ENCODE data around the gene HOXA4. TPM values are rescaled to one million over a fixed set of nuclear protein-coding genes. Genes with fewer than 3 reads are reported as not detected.

The HOXA4 gene
- polyA plus RNA-seq, 3 donors, result 0.48 TPM; not detected in 2

GRCh38 chr7:27156508-27156898 is 25.9 kb upstream of the HOXA4 start, which contains the start of gene HOXA7:
Gene HOXA7 (minus strand): TSS chr7:27156675. CDS start chr7:27156545, 130 bp downstream.
- no peaks in the 10 kb centered on the region for H3K79me2 ChIP-seq (ENCODE audit: insufficient read depth, low read length)
- peak within 1 kb of the TSS; percentile 63 for H3K4me2 ChIP-seq (replicated peaks; ENCODE audit: extremely low read depth, low read length, poor library complexity, severe bottlenecking)
- H3K4me1 ChIP-seq (ENCODE audit: control insufficient read depth in 1 of 2, insufficient read depth in 2 of 2, low read length in 2 of 2), result peaks cover 58 to 63% of the 10 kb centered on the region in 2 donors
- Mint-ChIP-seq H3K9me3 (peaks cover 0 to 64% (median 24%) of the 10 kb centered on the region in 7 donors), H3K36me3 (peaks cover 6 to 23% of the 10 kb centered on the region in 2 donors), H3K4me1 (peaks cover 66% of the 10 kb centered on the region), H3K4me3 (peak within 1 kb of the TSS; percentile 54 to 93), H3K27me3 (ENCODE audit: low read depth in 3 of 3) (peaks cover 88 to 97% (median 91%) of the 10 kb centered on the region in 3 donors), H3K27ac (no peak within 1 kb of the TSS)
- WGBS (ENCODE audit: insufficient coverage), result 0% methylated on average over 26 of the region's 33 CpGs
- H4K20me1 ChIP-seq (ENCODE audit: insufficient read depth, low read length), result no peaks in the 10 kb centered on the region
- no peaks in the 10 kb centered on the region for H3K36me3 ChIP-seq (replicated peaks in 1 of 2; ENCODE audit: control insufficient read depth in 1 of 2, insufficient read depth in 2 of 2, low read length in 2 of 2)
- no peak for TF ChIP-seq CTCF (IDR thresholded peaks at IDR 0.05)
- no peak within 1 kb of the TSS for H3K27ac ChIP-seq (ENCODE audit: low read depth in 1 of 2, low read length in 2 of 2)
- intact Hi-C loops (cut with micrococcal nuclease), result loop anchor here in 1 of 2 donors (5.0 kb wide), 2 partner anchors 59 to 1294 kb away; partner anchors contain the start of gene HOXA1
- no peak within 1 kb of the TSS for H3K9ac ChIP-seq (ENCODE audit: insufficient read depth, low read length, poor library complexity, severe bottlenecking)
- H3K9me3 ChIP-seq (replicated peaks in 1 of 2; ENCODE audit: control insufficient read depth in 1 of 2, insufficient read depth in 1 of 2, low read length in 2 of 2), result peaks cover 0 to 69% of the 10 kb centered on the region in 2 donors
- peak within 1 kb of the TSS in 1 of 3 experiments; percentile 53 for H3K4me3 ChIP-seq (replicated peaks in 1 of 3; ENCODE audit: low read depth in 2 of 3, low read length in 3 of 3)
- no peak for DNase-seq
- H2AFZ ChIP-seq (ENCODE audit: insufficient read depth, low read depth, low read length, poor library complexity, severe bottlenecking), result peak within 1 kb of the TSS; percentile 36
- H3K27me3 ChIP-seq (ENCODE audit: control insufficient read depth in 2 of 2, insufficient read depth in 2 of 2, low read length in 2 of 2), result peaks cover 88 to 92% of the 10 kb centered on the region in 2 donors

DNA sequence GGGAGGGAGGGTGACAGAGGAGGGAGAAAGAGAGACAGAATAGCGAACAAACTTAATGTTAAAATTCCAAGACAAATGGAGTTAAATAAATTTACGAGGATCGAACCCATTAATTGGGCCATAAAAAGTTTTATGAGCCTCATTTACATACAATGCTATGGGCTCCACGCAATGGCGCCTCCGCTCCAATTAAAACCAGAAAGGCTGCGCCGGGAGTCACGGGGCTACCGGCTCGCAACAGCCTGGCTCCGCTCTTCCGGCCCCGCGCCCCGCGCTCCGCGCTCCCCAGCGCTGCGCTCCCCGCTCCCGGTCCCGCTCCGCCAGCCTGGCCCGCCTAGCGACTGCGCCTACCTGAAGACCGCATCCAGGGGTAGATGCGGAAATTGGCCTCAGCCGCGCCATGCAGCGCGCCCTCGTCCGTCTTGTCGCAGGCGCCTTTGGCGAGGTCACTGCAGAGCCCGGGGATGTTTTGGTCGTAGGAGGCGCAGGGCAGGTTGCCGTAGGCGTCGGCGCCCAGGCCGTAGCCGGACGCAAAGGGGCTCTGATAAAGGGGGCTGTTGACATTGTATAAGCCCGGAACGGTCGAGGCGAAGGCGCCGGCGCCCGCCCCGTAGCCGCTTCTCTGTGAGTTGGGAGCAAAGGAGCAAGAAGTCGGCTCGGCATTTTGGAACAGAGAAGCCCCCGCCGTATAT is 25.4 kb upstream of the HOXA4 start:
- intact Hi-C loops (cut with micrococcal nuclease), result loop anchor here in 1 of 2 donors (5.0 kb wide), 2 partner anchors 59 to 1294 kb away; partner anchors contain the start of gene HOXA1
- H3K36me3 Mint-ChIP-seq, result peaks cover 10 to 27% of the 10 kb centered on the region in 2 donors
- peaks cover 69% of the 10 kb centered on the region for H3K4me1 Mint-ChIP-seq
- Histone ChIP-seq H3K4me1 (ENCODE audit: control insufficient read depth in 1 of 2, insufficient read depth in 2 of 2, low read length in 2 of 2) (peaks cover 61 to 64% of the 10 kb centered on the region in 2 donors), H2AFZ (ENCODE audit: insufficient read depth, low read depth, low read length, poor library complexity, severe bottlenecking) (peak overlapping the region; percentile 36), H3K27me3 (ENCODE audit: control insufficient read depth in 2 of 2, insufficient read depth in 2 of 2, low read length in 2 of 2) (peaks cover 93 to 97% of the 10 kb centered on the region in 2 donors), H4K20me1 (ENCODE audit: insufficient read depth, low read length) (no peaks in the 10 kb centered on the region), H3K79me2 (ENCODE audit: insufficient read depth, low read length) (no peaks in the 10 kb centered on the region), H3K9ac (ENCODE audit: insufficient read depth, low read length, poor library complexity, severe bottlenecking) (no peak overlapping the region), H3K36me3 (replicated peaks in 1 of 2; ENCODE audit: control insufficient read depth in 1 of 2, insufficient read depth in 2 of 2, low read length in 2 of 2) (no peaks in the 10 kb centered on the region), H3K4me2 (replicated peaks; ENCODE audit: extremely low read depth, low read length, poor library complexity, severe bottlenecking) (peak overlapping the region; percentile 63), H3K9me3 (replicated peaks in 1 of 2; ENCODE audit: control insufficient read depth in 1 of 2, insufficient read depth in 1 of 2, low read length in 2 of 2) (peaks cover 0 to 73% of the 10 kb centered on the region in 2 donors), H3K27ac (ENCODE audit: low read depth in 1 of 2, low read length in 2 of 2) (no peak overlapping the region), H3K4me3 (replicated peaks in 1 of 3; ENCODE audit: low read depth in 2 of 3, low read length in 3 of 3) (peak overlapping the region in 1 of 3 experiments; percentile 53)
- H3K4me3 Mint-ChIP-seq, result peak overlapping the region; percentile 54 to 93
- TF ChIP-seq CTCF (IDR thresholded peaks at IDR 0.05), result no peak
- peaks cover 0 to 70% (median 28%) of the 10 kb centered on the region in 7 donors for H3K9me3 Mint-ChIP-seq
- H3K27ac Mint-ChIP-seq, result no peak overlapping the region
- WGBS (ENCODE audit: insufficient coverage), result under 1% methylated on average over 59 of the region's 63 CpGs
- DNase-seq, result no peak
- peaks cover 93 to 100% (median 97%) of the 10 kb centered on the region in 3 donors for H3K27me3 Mint-ChIP-seq (ENCODE audit: low read depth in 3 of 3)
